ENCODE measurements around the gene TIMM22.

The TIMM22 gene

DNA sequence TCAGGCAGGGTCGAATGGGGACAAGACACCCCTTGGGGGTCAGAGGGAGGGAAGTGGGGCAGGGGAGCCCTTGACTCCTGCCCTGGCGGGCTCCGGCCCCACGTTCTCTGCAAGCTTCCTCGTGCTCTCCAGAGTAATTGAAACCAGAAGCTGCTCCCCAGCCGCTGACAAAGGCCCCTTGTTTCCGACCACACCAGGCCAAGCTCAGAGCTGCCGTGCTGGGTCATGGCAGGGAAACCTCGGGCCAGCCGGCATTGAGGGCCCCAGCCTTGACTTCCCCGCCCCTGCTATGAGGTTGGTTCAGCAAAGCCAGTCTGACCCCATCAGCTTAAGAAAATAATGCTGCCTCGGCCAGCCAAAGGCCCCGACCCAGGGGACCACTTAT, 43.3 kb downstream of the TIMM22 start:
- no peak for DNase-seq
- Histone ChIP-seq H3K4me2 (ENCODE audit: low read depth, low read length) (no peak overlapping the region), H2AFZ (ENCODE audit: low read length) (no peak overlapping the region), H4K20me1 (ENCODE audit: insufficient read depth, low read length) (no peaks in the 10 kb centered on the region), H3F3A (ENCODE audit: insufficient read depth, low read length) (no peaks in the 10 kb centered on the region), H3K27me3 (replicated peaks; ENCODE audit: insufficient read depth, low read length) (no peaks in the 10 kb centered on the region), H3K27ac (ENCODE audit: low read length) (no peak overlapping the region), H3K4me3 (ENCODE audit: low read length) (no peak overlapping the region), H3K36me3 (replicated peaks; ENCODE audit: insufficient read depth, low read length) (no peaks in the 10 kb centered on the region), H3K4me1 (ENCODE audit: low read length) (no peaks in the 10 kb centered on the region), H3K79me2 (ENCODE audit: low read length) (peaks cover 24% of the 10 kb centered on the region), H3K9me2 (replicated peaks; ENCODE audit: insufficient read depth, low read length) (no peaks in the 10 kb centered on the region), H3K9me3 (replicated peaks; ENCODE audit: insufficient read depth, low read length) (no peaks in the 10 kb centered on the region), H3K9ac (ENCODE audit: low read length) (no peak overlapping the region)
- TF ChIP-seq, protein P1, sequence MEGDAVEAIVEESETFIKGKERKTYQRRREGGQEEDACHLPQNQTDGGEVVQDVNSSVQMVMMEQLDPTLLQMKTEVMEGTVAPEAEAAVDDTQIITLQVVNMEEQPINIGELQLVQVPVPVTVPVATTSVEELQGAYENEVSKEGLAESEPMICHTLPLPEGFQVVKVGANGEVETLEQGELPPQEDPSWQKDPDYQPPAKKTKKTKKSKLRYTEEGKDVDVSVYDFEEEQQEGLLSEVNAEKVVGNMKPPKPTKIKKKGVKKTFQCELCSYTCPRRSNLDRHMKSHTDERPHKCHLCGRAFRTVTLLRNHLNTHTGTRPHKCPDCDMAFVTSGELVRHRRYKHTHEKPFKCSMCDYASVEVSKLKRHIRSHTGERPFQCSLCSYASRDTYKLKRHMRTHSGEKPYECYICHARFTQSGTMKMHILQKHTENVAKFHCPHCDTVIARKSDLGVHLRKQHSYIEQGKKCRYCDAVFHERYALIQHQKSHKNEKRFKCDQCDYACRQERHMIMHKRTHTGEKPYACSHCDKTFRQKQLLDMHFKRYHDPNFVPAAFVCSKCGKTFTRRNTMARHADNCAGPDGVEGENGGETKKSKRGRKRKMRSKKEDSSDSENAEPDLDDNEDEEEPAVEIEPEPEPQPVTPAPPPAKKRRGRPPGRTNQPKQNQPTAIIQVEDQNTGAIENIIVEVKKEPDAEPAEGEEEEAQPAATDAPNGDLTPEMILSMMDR (IDR thresholded peaks at IDR 0.05; ENCODE audit: low read length), result no peak
- TF ChIP-seq EZH2 (optimal IDR thresholded peaks at IDR 0.05; ENCODE audit: low read depth, low read length), result no peak
- no peak for TF ChIP-seq EZH2phosphoT487 (IDR thresholded peaks at IDR 0.05; ENCODE audit: low read length)

DNA sequence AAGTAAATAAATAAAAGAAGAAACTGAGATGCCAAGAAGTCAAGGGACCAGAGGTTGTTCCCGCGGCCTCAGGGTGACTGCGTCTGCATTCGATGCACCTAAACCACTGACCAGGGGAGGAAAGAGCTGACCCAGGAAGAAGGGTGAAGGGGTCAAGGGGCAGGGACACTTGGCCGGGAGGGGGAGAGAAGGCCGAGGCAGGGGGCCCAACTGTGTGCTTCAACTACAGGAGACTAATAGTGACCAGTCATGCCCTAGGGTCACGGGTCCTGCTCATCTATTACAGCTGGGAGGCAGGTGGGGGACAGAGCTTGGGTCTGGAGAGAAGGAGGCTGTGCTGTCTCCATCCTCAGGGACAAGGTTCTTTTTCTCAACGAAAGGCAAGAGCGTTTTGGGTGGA, 44.8 kb downstream of the TIMM22 start:
- H3K9ac ChIP-seq (ENCODE audit: low read length), result no peak overlapping the region

DNA sequence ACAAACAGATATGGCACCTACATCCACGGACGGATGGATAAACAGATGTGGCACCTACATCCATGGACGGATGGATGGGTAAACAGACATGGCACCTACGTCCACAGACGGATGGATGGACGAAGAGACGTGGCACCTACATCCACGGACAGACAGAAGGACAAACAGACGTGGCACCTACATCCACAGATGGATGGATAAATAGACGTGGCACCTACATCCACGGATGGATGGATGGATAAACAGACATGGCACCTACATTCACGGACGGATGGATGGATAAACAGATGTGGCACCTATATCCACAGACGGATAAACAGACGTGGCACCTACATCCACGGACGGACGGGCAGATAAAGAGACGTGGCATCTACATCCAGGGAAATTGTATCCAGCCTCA, 45.6 kb downstream of the TIMM22 start:
- H4K20me1 ChIP-seq (ENCODE audit: insufficient read depth, low read length), result no peaks in the 10 kb centered on the region
- no peak overlapping the region for H2AFZ ChIP-seq (ENCODE audit: low read length)
- H3K4me2 ChIP-seq (ENCODE audit: low read depth, low read length), result no peak overlapping the region
- no peak for DNase-seq
- H3F3A ChIP-seq (ENCODE audit: insufficient read depth, low read length), result no peaks in the 10 kb centered on the region
- no peak overlapping the region for H3K27ac ChIP-seq (ENCODE audit: low read length)
- peaks cover 24% of the 10 kb centered on the region for H3K79me2 ChIP-seq (ENCODE audit: low read length)
- no peaks in the 10 kb centered on the region for H3K9me3 ChIP-seq (replicated peaks; ENCODE audit: insufficient read depth, low read length)
- no peaks in the 10 kb centered on the region for H3K4me1 ChIP-seq (ENCODE audit: low read length)
- H3K9me2 ChIP-seq (replicated peaks; ENCODE audit: insufficient read depth, low read length), result no peaks in the 10 kb centered on the region
- no peak overlapping the region for H3K9ac ChIP-seq (ENCODE audit: low read length)
- H3K36me3 ChIP-seq (replicated peaks; ENCODE audit: insufficient read depth, low read length), result no peaks in the 10 kb centered on the region
- no peak overlapping the region for H3K4me3 ChIP-seq (ENCODE audit: low read length)
- H3K27me3 ChIP-seq (replicated peaks; ENCODE audit: insufficient read depth, low read length), result no peaks in the 10 kb centered on the region
- no peak for TF ChIP-seq EZH2 (optimal IDR thresholded peaks at IDR 0.05; ENCODE audit: low read depth, low read length)
- TF ChIP-seq, protein P1 (IDR thresholded peaks at IDR 0.05; ENCODE audit: low read length), result no peak

More for the DNA sequence above, 44.8 kb downstream of the TIMM22 start:
- Histone ChIP-seq H3K36me3 (replicated peaks; ENCODE audit: insufficient read depth, low read length) (no peaks in the 10 kb centered on the region), H3F3A (ENCODE audit: insufficient read depth, low read length) (no peaks in the 10 kb centered on the region), H3K27ac (ENCODE audit: low read length) (no peak overlapping the region), H3K4me2 (ENCODE audit: low read depth, low read length) (no peak overlapping the region), H3K4me3 (ENCODE audit: low read length) (no peak overlapping the region), H3K9me3 (replicated peaks; ENCODE audit: insufficient read depth, low read length) (no peaks in the 10 kb centered on the region), H2AFZ (ENCODE audit: low read length) (no peak overlapping the region), H3K9me2 (replicated peaks; ENCODE audit: insufficient read depth, low read length) (no peaks in the 10 kb centered on the region), H3K79me2 (ENCODE audit: low read length) (peaks cover 24% of the 10 kb centered on the region), H4K20me1 (ENCODE audit: insufficient read depth, low read length) (no peaks in the 10 kb centered on the region), H3K4me1 (ENCODE audit: low read length) (no peaks in the 10 kb centered on the region), H3K27me3 (replicated peaks; ENCODE audit: insufficient read depth, low read length) (no peaks in the 10 kb centered on the region)
- TF ChIP-seq EZH2 (optimal IDR thresholded peaks at IDR 0.05; ENCODE audit: low read depth, low read length), result no peak
- TF ChIP-seq, protein P1 (IDR thresholded peaks at IDR 0.05; ENCODE audit: low read length), result no peak
- TF ChIP-seq EZH2phosphoT487 (IDR thresholded peaks at IDR 0.05; ENCODE audit: low read length), result no peak
- no peak for DNase-seq

All from MM.1S (cell line).